ENCODE results near the gene CDKN2B.
"Not testable (repeated sequence)": the region's sequence is repeated elsewhere in the genome, so short reads cannot be mapped to it uniquely, and the experiment has no call there.

CDKN2B gene

GRCh38 chr9:21968331-21969010, 40.6 kb downstream of the CDKN2B start:
- DNase-seq, result no peak

GRCh38 chr9:21967702-21968101, 41.4 kb downstream of the CDKN2B start:
- DNase-seq, result no peak

- no peak for DNase-seq
Measured at GRCh38 chr9:21967169-21967568, 41.9 kb downstream of the CDKN2B start.

- DNase-seq, result no peak
Measured at GRCh38 chr9:21966140-21966851, 42.8 kb downstream of the CDKN2B start.

- DNase-seq, result no peak
Measured at GRCh38 chr9:21965401-21965951, 43.6 kb downstream of the CDKN2B start.

DNA sequence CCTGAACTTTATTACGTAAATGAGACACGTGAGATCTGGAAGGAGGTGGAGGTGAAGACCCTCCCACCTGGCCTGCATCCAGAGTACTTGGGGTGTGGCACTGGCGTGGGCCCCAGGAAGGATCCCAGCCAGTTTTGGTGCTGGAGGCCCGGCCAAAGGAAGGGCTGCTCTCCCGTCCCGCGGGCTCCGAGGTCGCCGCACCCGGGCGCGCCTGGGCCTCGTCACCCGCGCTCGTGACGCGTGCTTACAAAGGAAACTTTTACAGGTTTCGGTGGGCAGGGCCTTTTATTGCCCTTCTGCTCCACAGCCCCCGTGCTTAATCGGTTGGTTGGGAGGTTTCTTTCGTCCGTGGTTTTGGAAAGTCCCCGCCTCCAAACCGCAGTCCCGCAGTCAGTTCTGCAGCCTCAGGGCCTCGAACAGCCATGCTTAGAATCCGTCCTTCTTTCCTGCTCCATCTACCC, 44.1 kb downstream of the CDKN2B start:
- no peak for DNase-seq

DNA sequence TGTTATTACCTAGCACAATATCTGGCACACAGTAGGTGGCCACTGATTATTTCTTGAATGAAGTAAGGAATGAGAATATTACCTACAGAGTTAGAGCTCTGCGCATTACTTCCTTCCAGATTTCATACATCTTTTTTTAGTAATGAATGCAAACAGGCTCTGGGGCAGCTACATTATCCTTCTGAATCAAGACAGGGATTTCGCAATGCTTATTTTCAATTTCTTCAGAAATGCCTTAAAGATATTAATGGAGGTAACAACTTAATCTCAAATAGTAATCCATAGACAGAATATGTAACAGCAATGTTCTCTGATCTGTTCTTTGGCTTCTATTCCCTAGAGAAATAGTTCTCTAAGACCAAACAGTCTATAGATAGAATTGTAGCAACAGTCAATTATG, 47.5 kb downstream of the CDKN2B start:
- no peak for DNase-seq

DNA sequence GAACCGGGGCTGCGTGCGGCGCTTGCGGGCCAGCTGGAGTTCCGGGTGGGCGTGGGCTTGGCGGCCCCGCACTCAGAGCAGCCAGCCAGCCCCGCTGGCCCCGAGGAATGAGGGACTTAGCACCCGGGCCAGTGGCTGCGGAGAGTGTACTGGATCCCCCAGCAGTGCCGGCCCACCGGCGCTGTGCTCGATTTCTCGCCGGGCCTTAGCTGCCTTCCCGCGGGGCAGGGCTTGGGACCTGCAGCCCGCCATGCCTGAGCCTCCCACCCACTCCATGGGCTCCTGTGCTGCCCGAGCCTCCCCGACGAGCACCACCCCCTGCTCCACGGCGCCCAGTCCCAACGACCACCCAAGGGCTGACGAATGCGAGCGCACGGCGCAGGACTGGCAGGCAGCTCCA, 49.8 kb downstream of the CDKN2B start:
- not testable (repeated sequence) for DNase-seq

DNA sequence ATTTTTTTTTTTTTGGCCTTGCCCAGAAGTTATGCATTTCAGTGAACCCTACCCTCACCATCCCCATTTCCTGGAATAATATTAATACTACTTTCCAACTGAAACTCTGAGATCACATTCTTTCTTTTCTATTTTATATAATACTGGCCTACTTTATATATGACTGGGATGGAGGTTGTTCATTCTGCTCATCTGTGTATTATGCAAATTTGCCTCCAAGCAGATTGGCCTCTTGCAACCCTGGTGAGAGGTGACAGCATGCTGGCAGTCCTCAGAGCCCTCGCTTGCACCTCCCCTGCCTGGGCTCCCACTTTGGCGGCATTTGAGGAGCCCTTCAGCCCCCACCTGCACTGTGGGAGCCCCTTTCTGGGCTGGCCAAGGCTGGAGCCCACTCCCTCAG, 50.3 kb downstream of the CDKN2B start:
- no peak for DNase-seq

Data from GOT3 (cell line).